Lower lobe of right lung (tissue), 2 donors: Measurements from ENCODE around the gene HSPBP1. TPM values are rescaled to one million over a fixed set of nuclear protein-coding genes. Genes with fewer than 3 reads are reported as not detected.

ENCODE experiments used
- ATAC-seq, 2 donors: fragments of 200-7000 bp; cut with Tn5 transposase; one replicate each; pipeline ENCODE4 v1.9.1; 2020 to 2022; ENCODE audit warnings: mild to moderate bottlenecking in 2 of 2, moderate library complexity in 2 of 2
- DNase-seq: peaks from one replicate; pipeline ENCODE4 v3.0.0-alpha.2; 2020
- H3K27ac ChIP-seq: fragments of 200-600 bp; one replicate; pipeline ENCODE4 v1.8.0; 2022
- H3K27me3 ChIP-seq: fragments of 200-600 bp; one replicate; pipeline ENCODE4 v1.8.0; 2022; ENCODE audit warnings: low read depth
- H3K36me3 ChIP-seq: fragments of 200-600 bp; one replicate; pipeline ENCODE4 v1.8.0; 2022; ENCODE audit warnings: mild to moderate bottlenecking
- H3K4me1 ChIP-seq: fragments of 200-600 bp; one replicate; pipeline ENCODE4 v1.8.0; 2022
- H3K4me3 ChIP-seq: fragments of 200-600 bp; one replicate; pipeline ENCODE4 v1.8.0; 2022; ENCODE audit warnings: mild to moderate bottlenecking
- H3K9me3 ChIP-seq: fragments of 200-600 bp; one replicate; pipeline ENCODE4 v1.8.0; 2022
- CTCF ChIP-seq: fragments of 200-600 bp; IDR thresholded peaks from one replicate; pipeline ENCODE4 v1.8.0; 2022; ENCODE audit warnings: antibody characterized with exemption, mild to moderate bottlenecking
- intact Hi-C: fragments of 100-400 bp; cut with DNase I; formaldehyde crosslinking; loops from one replicate; pipeline ENCODE4 v1.11.0; 2022
- total RNA-seq: library from RNA; stranded (reverse); fragmentation: NEBNext Ultra II Directional; extraction: Animal tissue kit (Norgen Biotek cat#: 25700); gene quantifications from one replicate; pipeline ENCODE4 v1.2.1, GENCODE V29; 2021
- donor health status: DM: no; HTN: yes; CAD: no; lungs with severe emphysema.

The HSPBP1 gene
- total RNA-seq, 1 donor from 2014 or later = 23.9 TPM

GRCh38 chr19:55321466-55322137, 41.7 kb upstream of the HSPBP1 start:
- intact Hi-C loops = no loop called here
- H3K9me3 ChIP-seq = no peaks in the 10 kb centered on the region
- ATAC-seq (no peak), DNase-seq (no peak)
- H3K27ac ChIP-seq = no peak overlapping the region
- H3K4me3 ChIP-seq = no peak overlapping the region
- H3K4me1 ChIP-seq = no peaks in the 10 kb centered on the region
- H3K36me3 ChIP-seq = no peaks in the 10 kb centered on the region
- H3K27me3 ChIP-seq = peaks cover 5% of the 10 kb centered on the region
- TF ChIP-seq CTCF = no peak

- Histone ChIP-seq H3K9me3 (no peaks in the 10 kb centered on the region), H3K4me3 (no peak overlapping the region), H3K27me3 (peaks cover 5% of the 10 kb centered on the region), H3K27ac (no peak overlapping the region), H3K4me1 (no peaks in the 10 kb centered on the region), H3K36me3 (no peaks in the 10 kb centered on the region)
- intact Hi-C loops = no loop called here
- no peak for TF ChIP-seq CTCF
- ATAC-seq (no peak), DNase-seq (no peak)
These were observed 41.0 kb upstream of the HSPBP1 start for GRCh38 chr19:55320844-55321419.

- H3K27me3 ChIP-seq = peaks cover 5% of the 10 kb centered on the region
- H3K4me1 ChIP-seq = no peaks in the 10 kb centered on the region
- H3K9me3 ChIP-seq = no peaks in the 10 kb centered on the region
- H3K36me3 ChIP-seq = no peaks in the 10 kb centered on the region
- H3K27ac ChIP-seq = no peak overlapping the region
- no peak for TF ChIP-seq CTCF
- ATAC-seq = peak; percentile 26 to 42
- DNase-seq = no peak
- intact Hi-C loops = no loop called here
- no peak overlapping the region for H3K4me3 ChIP-seq
These were observed 39.9 kb upstream of the HSPBP1 start for GRCh38 chr19:55319785-55320184.

GRCh38 chr19:55316646-55317045, 36.7 kb upstream of the HSPBP1 start:
- TF ChIP-seq CTCF = no peak
- no peaks in the 10 kb centered on the region for H3K36me3 ChIP-seq
- H3K27me3 ChIP-seq = peaks cover 5% of the 10 kb centered on the region
- H3K4me3 ChIP-seq = no peak overlapping the region
- DNase-seq (no peak), ATAC-seq (no peak)
- intact Hi-C loops = no loop called here
- H3K9me3 ChIP-seq = no peaks in the 10 kb centered on the region
- no peaks in the 10 kb centered on the region for H3K4me1 ChIP-seq
- H3K27ac ChIP-seq = no peak overlapping the region

- Histone ChIP-seq H3K9me3 (no peaks in the 10 kb centered on the region), H3K27ac (no peak overlapping the region), H3K36me3 (no peaks in the 10 kb centered on the region), H3K4me3 (no peak overlapping the region), H3K4me1 (no peaks in the 10 kb centered on the region), H3K27me3 (peaks cover 5% of the 10 kb centered on the region)
- DNase-seq (no peak), ATAC-seq (no peak)
- intact Hi-C loops = no loop called here
- TF ChIP-seq CTCF = no peak
These were observed 36.1 kb upstream of the HSPBP1 start for GRCh38 chr19:55315956-55316525.
